Measurements from ENCODE around the gene OR10H3. TPM values are rescaled to one million over a fixed set of nuclear protein-coding genes. Genes with fewer than 3 reads are reported as not detected.
"Not testable (repeated sequence)": the region's sequence is repeated elsewhere in the genome, so short reads cannot be mapped to it uniquely, and the experiment has no call there.

OR10H3 gene
- total and polyA plus RNA-seq, 12 donors = not detected

GRCh38 chr19:15781661-15782060, 43.9 kb downstream of the OR10H3 start:
- intact Hi-C loops (cut with DNase I) = loop anchor here in 1 of 10 donors (5.0 kb wide), 1 partner anchor 49 kb away; no protein-coding TSS in a partner anchor
- no peak overlapping the region for H3K4me3 ChIP-seq
- 84 to 87% methylated on average over 5 of the region's 5 CpGs for WGBS, 2 donors

GRCh38 chr19:15782211-15782610, 44.4 kb downstream of the OR10H3 start:
- DNase-seq = no peak
- Histone ChIP-seq H3K4me1 (peaks cover 2 to 31% (median 18%) of the 10 kb centered on the region in 9 donors), H3K27me3 (peaks cover 0 to 5% (median 0%) of the 10 kb centered on the region in 7 donors), H3K4me3 (no peak overlapping the region), H3K9me3 (no peaks in the 10 kb centered on the region), H3K36me3 (no peaks in the 10 kb centered on the region), H3K27ac (no peak overlapping the region)
- ATAC-seq = no peak
- intact Hi-C loops (cut with DNase I) = loop anchor here in 1 of 10 donors (5.0 kb wide), 1 partner anchor 50 kb away; no protein-coding TSS in a partner anchor
- 62 to 69% methylated on average over 3 of the region's 3 CpGs for WGBS, 2 donors
- no peak for TF ChIP-seq CTCF (IDR thresholded peaks at IDR 0.05)

More at GRCh38 chr19:15781661-15782060, 43.9 kb downstream of the OR10H3 start:
- Histone ChIP-seq H3K27me3 (peaks cover 0 to 3% (median 0%) of the 10 kb centered on the region in 7 donors), H3K36me3 (no peaks in the 10 kb centered on the region), H3K9me3 (no peaks in the 10 kb centered on the region), H3K4me1 (peaks cover 2 to 36% (median 18%) of the 10 kb centered on the region in 9 donors), H3K27ac (no peak overlapping the region)
- TF ChIP-seq CTCF (IDR thresholded peaks at IDR 0.05) = no peak
- ATAC-seq (no peak), DNase-seq (no peak)

DNA sequence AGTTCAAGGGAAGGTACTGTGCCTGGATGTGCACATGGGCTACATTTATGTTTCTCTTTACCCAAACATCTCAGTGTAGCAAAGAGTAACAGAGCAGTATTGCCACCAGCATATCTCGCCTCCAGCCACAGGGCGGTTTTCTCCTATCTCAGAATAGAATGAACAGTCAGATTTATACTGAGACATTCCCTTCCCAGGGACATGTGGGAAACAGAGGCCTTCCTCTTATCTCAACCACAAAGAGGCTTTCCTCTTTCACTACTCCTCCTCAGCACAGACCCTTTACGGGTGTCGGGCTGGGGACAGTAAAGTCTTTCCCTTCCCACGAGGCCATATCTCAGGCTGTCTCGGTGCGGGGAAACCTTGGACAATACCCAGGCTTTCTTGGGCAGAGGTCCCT, 45.1 kb downstream of the OR10H3 start:
- not testable (repeated sequence) for H3K4me3 ChIP-seq, H3K27ac ChIP-seq, H3K9me3 ChIP-seq, ATAC-seq, DNase-seq, H3K36me3 ChIP-seq
- intact Hi-C loops (cut with DNase I) = loop anchor here in 1 of 10 donors (5.0 kb wide), 1 partner anchor 51 kb away; no protein-coding TSS in a partner anchor
- Histone ChIP-seq H3K4me1 (peaks cover 2 to 25% (median 17%) of the 10 kb centered on the region in 9 donors), H3K27me3 (peaks cover 0 to 10% (median 0%) of the 10 kb centered on the region in 7 donors)
- WGBS, 2 donors = 34 to 37% methylated on average over 7 of the region's 7 CpGs

- no peaks in the 10 kb centered on the region for H3K4me1 ChIP-seq
- H3K4me3 ChIP-seq = no peak within 1 kb of the TSS
- no peak for TF ChIP-seq CTCF (IDR thresholded peaks at IDR 0.05)
- intact Hi-C loops (cut with DNase I) = no loop called here
- ATAC-seq = no peak
- H3K9me3 ChIP-seq = no peaks in the 10 kb centered on the region
- WGBS, 2 donors = 65 to 67% methylated on average over 6 of the region's 6 CpGs
- H3K36me3 ChIP-seq = no peaks in the 10 kb centered on the region
- DNase-seq = no peak
- H3K27ac ChIP-seq = no peak within 1 kb of the TSS
- peaks cover 0 to 23% (median 0%) of the 10 kb centered on the region in 7 donors for H3K27me3 ChIP-seq
Observed at GRCh38 chr19:15787611-15788155, 49.9 kb downstream of the OR10H3 start, which contains the start of gene OR10H5. OR10H5 (plus strand) TSS chr19:15787661; CDS start chr19:15794049, 6,388 bp downstream.

All from heart right ventricle (tissue), 16 donors.